ENCODE results near the gene SMYD3. TPM values are rescaled to one million over a fixed set of nuclear protein-coding genes. Genes with fewer than 3 reads are reported as not detected.

The SMYD3 gene
- total and polyA plus RNA-seq, 2 donors (not counting 1 experiment from before 2014, with no cell fraction given) = 9.7 to 37.2 TPM

- H3K9me3 ChIP-seq (ENCODE audit: control extremely low read depth in 1 of 3, control insufficient read depth in 2 of 3, insufficient read depth in 1 of 3, low read length in 2 of 3) = peaks cover 0 to 56% (median 18%) of the 10 kb centered on the region in 3 donors
- 96% methylated on average over 7 of the region's 7 CpGs for WGBS (ENCODE audit: insufficient coverage)
- no peaks in the 10 kb centered on the region for H3K27me3 ChIP-seq (replicated peaks in 1 of 4; ENCODE audit: control extremely low read depth in 1 of 4, control insufficient read depth in 3 of 4, insufficient read depth in 4 of 4, low read length in 3 of 4)
- H3K4me1 ChIP-seq (ENCODE audit: control insufficient read depth in 2 of 2, insufficient read depth in 2 of 2, low read length in 2 of 2) = no peaks in the 10 kb centered on the region
- DNase-seq (no peak), ATAC-seq (ENCODE audit: low read depth) (no peak)
- no peaks in the 10 kb centered on the region for H4K20me1 ChIP-seq (ENCODE audit: control insufficient read depth, insufficient read depth, low read length, poor library complexity, severe bottlenecking)
- H3K4me2 ChIP-seq (replicated peaks; ENCODE audit: low read depth, low read length, poor library complexity, severe bottlenecking) = no peak overlapping the region
- no peak overlapping the region for H3K4me3 ChIP-seq (ENCODE audit: control extremely low read depth in 1 of 5, extremely low read depth in 1 of 5, insufficient read depth in 1 of 5, low read depth in 2 of 5, low read length in 4 of 5)
- no peak overlapping the region for H3K27ac ChIP-seq (ENCODE audit: low read length in 2 of 2)
- no peak overlapping the region for H2AFZ ChIP-seq (ENCODE audit: insufficient read depth, low read depth, low read length, poor library complexity, severe bottlenecking)
- H3K27me3 Mint-ChIP-seq = no peaks in the 10 kb centered on the region
- no peaks in the 10 kb centered on the region for H3K36me3 ChIP-seq (replicated peaks in 1 of 2; ENCODE audit: control extremely low read depth in 1 of 2, control insufficient read depth in 1 of 2, extremely low read depth in 1 of 2, insufficient read depth in 2 of 2, low read length in 1 of 2)
- CTCF ChIA-PET = no interaction called here
- intact Hi-C loops (cut with micrococcal nuclease) = no loop called here
- no peak overlapping the region for H3K4me3 Mint-ChIP-seq
- H3K9me3 Mint-ChIP-seq (ENCODE audit: insufficient read depth) = peaks cover 11% of the 10 kb centered on the region
- H3K27ac Mint-ChIP-seq = no peak overlapping the region
- no peaks in the 10 kb centered on the region for H3K79me2 ChIP-seq (ENCODE audit: control insufficient read depth, insufficient read depth, low read length)
- H3K4me1 Mint-ChIP-seq = no peaks in the 10 kb centered on the region
- no peak for TF ChIP-seq EZH2 (IDR thresholded peaks at IDR 0.05; ENCODE audit: borderline replicate concordance, insufficient read depth, low read depth, low read length, poor library complexity, severe bottlenecking)
- TF ChIP-seq, protein P1, sequence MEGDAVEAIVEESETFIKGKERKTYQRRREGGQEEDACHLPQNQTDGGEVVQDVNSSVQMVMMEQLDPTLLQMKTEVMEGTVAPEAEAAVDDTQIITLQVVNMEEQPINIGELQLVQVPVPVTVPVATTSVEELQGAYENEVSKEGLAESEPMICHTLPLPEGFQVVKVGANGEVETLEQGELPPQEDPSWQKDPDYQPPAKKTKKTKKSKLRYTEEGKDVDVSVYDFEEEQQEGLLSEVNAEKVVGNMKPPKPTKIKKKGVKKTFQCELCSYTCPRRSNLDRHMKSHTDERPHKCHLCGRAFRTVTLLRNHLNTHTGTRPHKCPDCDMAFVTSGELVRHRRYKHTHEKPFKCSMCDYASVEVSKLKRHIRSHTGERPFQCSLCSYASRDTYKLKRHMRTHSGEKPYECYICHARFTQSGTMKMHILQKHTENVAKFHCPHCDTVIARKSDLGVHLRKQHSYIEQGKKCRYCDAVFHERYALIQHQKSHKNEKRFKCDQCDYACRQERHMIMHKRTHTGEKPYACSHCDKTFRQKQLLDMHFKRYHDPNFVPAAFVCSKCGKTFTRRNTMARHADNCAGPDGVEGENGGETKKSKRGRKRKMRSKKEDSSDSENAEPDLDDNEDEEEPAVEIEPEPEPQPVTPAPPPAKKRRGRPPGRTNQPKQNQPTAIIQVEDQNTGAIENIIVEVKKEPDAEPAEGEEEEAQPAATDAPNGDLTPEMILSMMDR (IDR thresholded peaks at IDR 0.05) = no peak
- no peak overlapping the region for H3K9ac ChIP-seq (ENCODE audit: low read length)
- POLR2A ChIA-PET = interaction anchor here (0.6 kb wide), 1 partner anchor 35 kb away, joined by 9 read pairs; no protein-coding TSS in a partner anchor
Observed at GRCh38 chr1:246513619-246514343, 6.7 kb upstream of the SMYD3 start.

DNA sequence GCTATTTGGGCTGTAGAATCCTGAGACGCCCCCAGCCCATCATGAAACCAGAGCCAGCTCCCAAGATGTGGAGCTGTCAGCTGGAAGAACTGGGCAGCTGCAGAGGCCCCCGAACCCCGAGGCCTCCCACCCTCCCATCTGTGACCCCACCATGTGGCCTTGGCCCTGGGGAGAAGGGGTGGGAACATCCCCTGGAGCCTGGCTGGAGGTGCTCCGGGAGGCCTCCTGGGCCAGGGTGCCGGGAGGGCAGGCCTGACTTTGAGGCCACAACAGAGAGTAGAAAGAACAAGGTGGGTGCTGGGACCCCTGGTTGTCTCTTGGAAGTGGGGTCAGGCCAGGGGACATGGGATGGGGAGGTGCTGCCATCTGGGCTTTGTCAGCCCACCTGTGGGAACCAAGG is 6.0 kb upstream of the SMYD3 start:
- Histone ChIP-seq H3K27ac (ENCODE audit: low read length in 2 of 2) (no peak overlapping the region), H3K9ac (ENCODE audit: low read length) (no peak overlapping the region), H3K9me3 (ENCODE audit: control extremely low read depth in 1 of 3, control insufficient read depth in 2 of 3, insufficient read depth in 1 of 3, low read length in 2 of 3) (peaks cover 0 to 49% (median 18%) of the 10 kb centered on the region in 3 donors), H3K36me3 (replicated peaks in 1 of 2; ENCODE audit: control extremely low read depth in 1 of 2, control insufficient read depth in 1 of 2, extremely low read depth in 1 of 2, insufficient read depth in 2 of 2, low read length in 1 of 2) (no peaks in the 10 kb centered on the region), H4K20me1 (ENCODE audit: control insufficient read depth, insufficient read depth, low read length, poor library complexity, severe bottlenecking) (no peaks in the 10 kb centered on the region), H3K4me3 (ENCODE audit: control extremely low read depth in 1 of 5, extremely low read depth in 1 of 5, insufficient read depth in 1 of 5, low read depth in 2 of 5, low read length in 4 of 5) (no peak overlapping the region), H3K4me1 (ENCODE audit: control insufficient read depth in 2 of 2, insufficient read depth in 2 of 2, low read length in 2 of 2) (no peaks in the 10 kb centered on the region), H2AFZ (ENCODE audit: insufficient read depth, low read depth, low read length, poor library complexity, severe bottlenecking) (no peak overlapping the region), H3K4me2 (replicated peaks; ENCODE audit: low read depth, low read length, poor library complexity, severe bottlenecking) (no peak overlapping the region), H3K79me2 (ENCODE audit: control insufficient read depth, insufficient read depth, low read length) (no peaks in the 10 kb centered on the region), H3K27me3 (replicated peaks in 1 of 4; ENCODE audit: control extremely low read depth in 1 of 4, control insufficient read depth in 3 of 4, insufficient read depth in 4 of 4, low read length in 3 of 4) (no peaks in the 10 kb centered on the region)
- intact Hi-C loops (cut with micrococcal nuclease) = no loop called here
- no peak for DNase-seq
- WGBS (ENCODE audit: insufficient coverage) = 100% methylated on average over 2 of the region's 5 CpGs
- Mint-ChIP-seq H3K4me1 (no peaks in the 10 kb centered on the region), H3K9me3 (ENCODE audit: insufficient read depth) (peaks cover 11% of the 10 kb centered on the region), H3K27me3 (no peaks in the 10 kb centered on the region), H3K4me3 (no peak overlapping the region), H3K27ac (no peak overlapping the region)
- TF ChIP-seq EZH2 (IDR thresholded peaks at IDR 0.05; ENCODE audit: borderline replicate concordance, insufficient read depth, low read depth, low read length, poor library complexity, severe bottlenecking) = no peak
- TF ChIP-seq, protein P1 (IDR thresholded peaks at IDR 0.05) = no peak
- ChIA-PET POLR2A (no interaction called here), CTCF (no interaction called here)
- ATAC-seq (ENCODE audit: low read depth) = no peak
